ENCODE measurements around the gene SNX12. TPM values are rescaled to one million over a fixed set of nuclear protein-coding genes. Genes with fewer than 3 reads are reported as not detected.

The SNX12 gene
- total and polyA plus RNA-seq, 4 experiments from 2014 or later: 3.0 to 36.9 (median 20.4) TPM

- POLR2A ChIA-PET (ENCODE audit: partially characterized antibody): no interaction called here
- H3K4me3 ChIP-seq (ENCODE audit: low read length in 2 of 2): no peak overlapping the region
- H3K27me3 Mint-ChIP-seq: peaks cover 0 to 3% of the 10 kb centered on the region in 2 donors
- CTCF ChIA-PET (ENCODE audit: partially characterized antibody): no interaction called here
- H3K36me3 ChIP-seq (ENCODE audit: insufficient read depth, low read length): no peaks in the 10 kb centered on the region
- no peaks in the 10 kb centered on the region for H3K27me3 ChIP-seq (ENCODE audit: insufficient read depth, low read length)
- peaks cover 16% of the 10 kb centered on the region for H3K4me1 ChIP-seq (ENCODE audit: insufficient read depth, low read length)
- peak overlapping the region in 2 of 7 donors; percentile 53 to 54 for H3K27ac Mint-ChIP-seq
- H3K9me3 ChIP-seq (ENCODE audit: control insufficient read depth in 1 of 2, low read length in 2 of 2): no peaks in the 10 kb centered on the region
- H3K4me1 Mint-ChIP-seq: peaks cover 0 to 24% (median 7%) of the 10 kb centered on the region in 4 donors
- intact Hi-C loops (cut with micrococcal nuclease): no loop called here
- H3K4me3 Mint-ChIP-seq: peak overlapping the region in 1 of 8 donors; percentile 30
- no peak for DNase-seq
- H3K9me3 Mint-ChIP-seq: peaks cover 0 to 2% (median 0%) of the 10 kb centered on the region in 8 donors
- H3K36me3 Mint-ChIP-seq: peaks cover 0 to 13% of the 10 kb centered on the region in 2 donors
- H3K27ac ChIP-seq (ENCODE audit: low read depth, low read length): no peak overlapping the region
These were observed 2.4 kb upstream of the SNX12 start for GRCh38 chrX:71070531-71070930.

DNA sequence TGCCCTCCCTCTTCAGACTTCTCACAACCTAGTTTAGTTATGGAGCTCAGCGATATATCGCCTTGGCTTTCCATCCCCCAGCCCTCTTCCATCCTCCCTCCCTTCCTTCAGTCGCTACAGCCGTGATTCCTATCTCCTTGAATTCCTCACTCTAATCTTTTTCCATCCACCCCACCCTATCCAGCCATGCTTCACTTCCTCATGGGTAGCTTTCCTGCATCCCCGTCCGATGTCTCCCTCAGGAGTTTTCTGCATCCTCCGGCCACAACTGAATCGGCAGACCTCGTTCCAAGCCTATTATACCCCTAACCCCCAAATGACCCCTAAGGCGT lies 456 bp downstream of the SNX12 start:
- Histone ChIP-seq H3K4me3 (ENCODE audit: low read length in 2 of 2) (peak overlapping the region; percentile 53 to 69), H3K27ac (ENCODE audit: low read depth, low read length) (peak overlapping the region; percentile 84), H3K36me3 (ENCODE audit: insufficient read depth, low read length) (peaks cover 3% of the 10 kb centered on the region), H3K9me3 (ENCODE audit: control insufficient read depth in 1 of 2, low read length in 2 of 2) (no peaks in the 10 kb centered on the region), H3K4me1 (ENCODE audit: insufficient read depth, low read length) (peaks cover 16% of the 10 kb centered on the region), H3K27me3 (ENCODE audit: insufficient read depth, low read length) (no peaks in the 10 kb centered on the region)
- ChIA-PET CTCF (ENCODE audit: partially characterized antibody) (no interaction called here), POLR2A (ENCODE audit: partially characterized antibody) (interaction anchor here (0.6 to 1.9 kb wide), 16 partner anchors 9 to 616 kb away, joined by 3 to 14 read pairs (median 4); partner anchors contain the start of genes FOXO4, IL2RG, MED12 and NONO)
- Mint-ChIP-seq H3K36me3 (peaks cover 0 to 21% of the 10 kb centered on the region in 2 donors), H3K4me3 (peak overlapping the region; percentile 86 to 97 (median 93)), H3K27ac (peak overlapping the region; percentile 93 to 98 (median 96)), H3K4me1 (peaks cover 2 to 33% (median 14%) of the 10 kb centered on the region in 4 donors), H3K9me3 (no peaks in the 10 kb centered on the region), H3K27me3 (no peaks in the 10 kb centered on the region)
- intact Hi-C loops (cut with micrococcal nuclease): loop anchor here (1.0 kb wide), 6 partner anchors 28 to 299 kb away; partner anchors contain the start of genes FOXO4, IL2RG, NONO and TAF1
- DNase-seq: peak in 2 of 5 donors; percentile 2 to 3

- intact Hi-C loops (cut with micrococcal nuclease): no loop called here
- Histone ChIP-seq H3K9me3 (ENCODE audit: control insufficient read depth in 1 of 2, low read length in 2 of 2) (no peaks in the 10 kb centered on the region), H3K4me1 (ENCODE audit: insufficient read depth, low read length) (peaks cover 16% of the 10 kb centered on the region), H3K27ac (ENCODE audit: low read depth, low read length) (peak overlapping the region; percentile 84), H3K27me3 (ENCODE audit: insufficient read depth, low read length) (no peaks in the 10 kb centered on the region), H3K36me3 (ENCODE audit: insufficient read depth, low read length) (peaks cover 5% of the 10 kb centered on the region), H3K4me3 (ENCODE audit: low read length in 2 of 2) (peak overlapping the region; percentile 53 to 69)
- CTCF ChIA-PET (ENCODE audit: partially characterized antibody): no interaction called here
- H3K9me3 Mint-ChIP-seq: no peaks in the 10 kb centered on the region
- no peak for DNase-seq
- POLR2A ChIA-PET (ENCODE audit: partially characterized antibody): interaction anchor here (1.0 to 1.9 kb wide), 11 partner anchors 8 to 615 kb away, joined by 3 to 14 read pairs (median 4); partner anchors contain the start of genes FOXO4, IL2RG, MED12 and NONO
- peak overlapping the region; percentile 74 to 98 (median 96) for H3K27ac Mint-ChIP-seq
- H3K4me3 Mint-ChIP-seq: peak overlapping the region; percentile 86 to 97 (median 93)
- H3K36me3 Mint-ChIP-seq: peaks cover 0 to 23% of the 10 kb centered on the region in 2 donors
- H3K27me3 Mint-ChIP-seq: no peaks in the 10 kb centered on the region
- H3K4me1 Mint-ChIP-seq: peaks cover 2 to 33% (median 15%) of the 10 kb centered on the region in 4 donors
These were observed 1.0 kb downstream of the SNX12 start for GRCh38 chrX:71067089-71067488.

GRCh38 chrX:71060127-71060526 lies 8.0 kb downstream of the SNX12 start:
- no peak overlapping the region for H3K4me3 Mint-ChIP-seq
- H3K27me3 Mint-ChIP-seq: no peaks in the 10 kb centered on the region
- peak overlapping the region in 1 of 7 donors; percentile 65 for H3K27ac Mint-ChIP-seq
- CTCF ChIA-PET (ENCODE audit: partially characterized antibody): no interaction called here
- H3K4me1 Mint-ChIP-seq: peaks cover 24 to 47% (median 41%) of the 10 kb centered on the region in 4 donors
- Histone ChIP-seq H3K27ac (ENCODE audit: low read depth, low read length) (no peak overlapping the region), H3K4me3 (ENCODE audit: low read length in 2 of 2) (no peak overlapping the region), H3K27me3 (ENCODE audit: insufficient read depth, low read length) (no peaks in the 10 kb centered on the region), H3K4me1 (ENCODE audit: insufficient read depth, low read length) (peaks cover 30% of the 10 kb centered on the region), H3K9me3 (ENCODE audit: control insufficient read depth in 1 of 2, low read length in 2 of 2) (no peaks in the 10 kb centered on the region), H3K36me3 (ENCODE audit: insufficient read depth, low read length) (peaks cover 19% of the 10 kb centered on the region)
- POLR2A ChIA-PET (ENCODE audit: partially characterized antibody): interaction anchor here (2.4 kb wide), 1 partner anchor 8 kb away, joined by 8 read pairs; the partner anchor contains the start of gene SNX12
- intact Hi-C loops (cut with micrococcal nuclease): no loop called here
- H3K9me3 Mint-ChIP-seq: no peaks in the 10 kb centered on the region
- no peak for DNase-seq
- H3K36me3 Mint-ChIP-seq: peaks cover 10 to 41% of the 10 kb centered on the region in 2 donors

GRCh38 chrX:71057848-71058530 lies 10.1 kb downstream of the SNX12 start:
- Mint-ChIP-seq H3K36me3 (peaks cover 10 to 35% of the 10 kb centered on the region in 2 donors), H3K9me3 (no peaks in the 10 kb centered on the region), H3K27me3 (no peaks in the 10 kb centered on the region), H3K4me3 (peak overlapping the region in 4 of 8 donors; percentile 17 to 35 (median 28)), H3K4me1 (peaks cover 26 to 38% (median 34%) of the 10 kb centered on the region in 4 donors), H3K27ac (peak overlapping the region in 6 of 7 donors; percentile 0 to 81 (median 18))
- Histone ChIP-seq H3K36me3 (ENCODE audit: insufficient read depth, low read length) (peaks cover 19% of the 10 kb centered on the region), H3K9me3 (ENCODE audit: control insufficient read depth in 1 of 2, low read length in 2 of 2) (no peaks in the 10 kb centered on the region), H3K4me1 (ENCODE audit: insufficient read depth, low read length) (peaks cover 30% of the 10 kb centered on the region), H3K27ac (ENCODE audit: low read depth, low read length) (no peak overlapping the region), H3K4me3 (ENCODE audit: low read length in 2 of 2) (no peak overlapping the region), H3K27me3 (ENCODE audit: insufficient read depth, low read length) (no peaks in the 10 kb centered on the region)
- intact Hi-C loops (cut with micrococcal nuclease): no loop called here
- DNase-seq: no peak
- POLR2A ChIA-PET (ENCODE audit: partially characterized antibody): interaction anchor here (0.7 to 2.4 kb wide), 3 partner anchors 10 to 124 kb away, joined by 3 to 8 read pairs (median 3); partner anchors contain the start of gene SNX12
- CTCF ChIA-PET (ENCODE audit: partially characterized antibody): interaction anchor here (0.5 kb wide), 1 partner anchor 627 kb away, joined by 4 read pairs; no protein-coding TSS in a partner anchor

GRCh38 chrX:71056867-71057266 lies 11.3 kb downstream of the SNX12 start:
- Mint-ChIP-seq H3K4me1 (peaks cover 26 to 38% (median 32%) of the 10 kb centered on the region in 4 donors), H3K9me3 (no peaks in the 10 kb centered on the region), H3K27me3 (no peaks in the 10 kb centered on the region), H3K36me3 (peaks cover 14 to 30% of the 10 kb centered on the region in 2 donors), H3K4me3 (peak overlapping the region in 2 of 8 donors; percentile 15 to 67), H3K27ac (peak overlapping the region in 3 of 7 donors; percentile 57 to 74 (median 66))
- Histone ChIP-seq H3K9me3 (ENCODE audit: control insufficient read depth in 1 of 2, low read length in 2 of 2) (no peaks in the 10 kb centered on the region), H3K36me3 (ENCODE audit: insufficient read depth, low read length) (peaks cover 13% of the 10 kb centered on the region), H3K4me3 (ENCODE audit: low read length in 2 of 2) (no peak overlapping the region), H3K27me3 (ENCODE audit: insufficient read depth, low read length) (no peaks in the 10 kb centered on the region), H3K27ac (ENCODE audit: low read depth, low read length) (no peak overlapping the region), H3K4me1 (ENCODE audit: insufficient read depth, low read length) (peaks cover 30% of the 10 kb centered on the region)
- intact Hi-C loops (cut with micrococcal nuclease): no loop called here
- POLR2A ChIA-PET (ENCODE audit: partially characterized antibody): interaction anchor here (1.4 kb wide), 1 partner anchor 49 kb away, joined by 3 read pairs; no protein-coding TSS in a partner anchor
- CTCF ChIA-PET (ENCODE audit: partially characterized antibody): no interaction called here
- DNase-seq: no peak

GRCh38 chrX:71053217-71053621 lies 14.9 kb downstream of the SNX12 start:
- no peaks in the 10 kb centered on the region for H3K9me3 Mint-ChIP-seq
- H3K27ac Mint-ChIP-seq: peak overlapping the region in 1 of 7 donors; percentile 18
- H3K27me3 Mint-ChIP-seq: no peaks in the 10 kb centered on the region
- H3K36me3 ChIP-seq (ENCODE audit: insufficient read depth, low read length): no peaks in the 10 kb centered on the region
- peak in 4 of 5 donors; percentile 7 to 28 (median 19) for DNase-seq
- intact Hi-C loops (cut with micrococcal nuclease): no loop called here
- H3K4me3 ChIP-seq (ENCODE audit: low read length in 2 of 2): no peak overlapping the region
- no peak overlapping the region for H3K27ac ChIP-seq (ENCODE audit: low read depth, low read length)
- H3K4me1 Mint-ChIP-seq: peaks cover 13 to 20% (median 18%) of the 10 kb centered on the region in 4 donors
- peaks cover 22% of the 10 kb centered on the region for H3K4me1 ChIP-seq (ENCODE audit: insufficient read depth, low read length)
- H3K9me3 ChIP-seq (ENCODE audit: control insufficient read depth in 1 of 2, low read length in 2 of 2): no peaks in the 10 kb centered on the region
- H3K4me3 Mint-ChIP-seq: peak overlapping the region in 6 of 8 donors; percentile 39 to 66 (median 50)
- ChIA-PET POLR2A (ENCODE audit: partially characterized antibody) (interaction anchor here (1.5 kb wide), 1 partner anchor 15 kb away, joined by 5 read pairs; the partner anchor contains the start of gene SNX12), CTCF (ENCODE audit: partially characterized antibody) (no interaction called here)
- no peaks in the 10 kb centered on the region for H3K27me3 ChIP-seq (ENCODE audit: insufficient read depth, low read length)
- peaks cover 4 to 14% of the 10 kb centered on the region in 2 donors for H3K36me3 Mint-ChIP-seq

Data from CD4-positive, alpha-beta memory T cell (primary cell).